HL-60 (cell line): ENCODE measurements around the gene EHHADH.

Source experiments
- DNase-seq, 2 experiments: peaks; one replicate each; pipeline ENCODE4 v3.0.0-alpha.2; 2010 to 2020; ENCODE audit warnings: low read depth in 1 of 2, low spot score in 1 of 2
- H3K27ac ChIP-seq: fragments of 250-450 bp; sonication (Bioruptor Pico); replicated peaks from 2 replicates; pipeline ENCODE4 v1.5.1; 2020; ENCODE audit warnings: mild to moderate bottlenecking, moderate library complexity
- H3K27me3 ChIP-seq: fragments of 250-450 bp; sonication (Bioruptor Pico); 2 replicates; pipeline ENCODE4 v1.5.1; 2021; ENCODE audit warnings: mild to moderate bottlenecking, moderate library complexity; ENCODE audit not compliant: insufficient read depth, poor library complexity, severe bottlenecking
- H3K4me3 ChIP-seq: replicated peaks from 2 replicates; pipeline ENCODE4 v1.5.1; 2011; ENCODE audit warnings: mild to moderate bottlenecking, control low read depth, low read length; ENCODE audit not compliant: insufficient read depth
- GABPA ChIP-seq: IDR thresholded peaks from 2 replicates; pipeline ENCODE4 v1.6.1; 2012; ENCODE audit warnings: low read depth
- POLR2AphosphoS5 ChIP-seq: IDR thresholded peaks from 2 replicates; pipeline ENCODE4 v1.6.1; 2012; ENCODE audit warnings: low read depth
- SPI1 ChIP-seq: IDR thresholded peaks from 2 replicates; pipeline ENCODE4 v1.6.1; 2012; ENCODE audit warnings: low read depth, mild to moderate bottlenecking, borderline replicate concordance
- TF ChIP-seq, protein P1 (sequence below): IDR thresholded peaks from one replicate; pipeline ENCODE4 v1.5.1; 2011; ENCODE audit warnings: low read length, control low read depth, inconsistent platforms; ENCODE audit not compliant: insufficient read depth
- TF ChIP-seq, protein P2 (sequence below): IDR thresholded peaks from 2 replicates; pipeline ENCODE4 v1.6.1; 2012; ENCODE audit warnings: low read depth; ENCODE audit not compliant: insufficient replicate concordance

EHHADH gene

DNA sequence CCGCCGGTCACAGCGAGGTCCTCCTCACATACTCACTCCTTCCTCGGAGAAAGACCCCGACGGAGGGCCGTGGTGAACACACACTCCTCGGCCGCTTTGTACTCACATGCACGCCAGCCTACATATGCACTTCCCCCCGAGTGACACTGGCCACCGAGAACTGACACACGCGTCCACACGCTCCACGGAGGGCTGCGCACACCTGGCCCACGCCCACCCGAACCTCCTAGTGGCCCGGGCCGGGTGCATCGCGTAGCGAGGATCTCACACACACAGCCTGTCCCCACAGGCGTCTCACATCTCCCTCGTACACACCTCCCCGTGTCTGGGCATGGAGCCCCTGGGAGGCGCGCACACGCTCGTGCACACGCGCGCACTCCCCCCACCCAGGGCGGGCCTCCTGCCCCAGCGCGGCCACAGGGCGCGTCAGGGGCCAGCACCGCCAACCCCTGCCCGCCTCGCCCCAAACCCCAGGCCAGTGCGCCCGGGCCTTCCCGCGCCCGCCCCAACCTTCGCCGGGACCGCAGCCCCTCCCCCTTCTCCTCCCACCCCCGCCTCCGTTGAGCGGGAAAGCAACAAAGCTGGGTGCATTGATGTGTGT lies 100.6 kb downstream of the EHHADH start:
- H3K27me3 ChIP-seq: peaks cover 39% of the 10 kb centered on the region
- peak; percentile 4 for DNase-seq
- no peak overlapping the region for H3K27ac ChIP-seq
- H3K4me3 ChIP-seq: peak overlapping the region; percentile 43
- TF ChIP-seq, protein P1, sequence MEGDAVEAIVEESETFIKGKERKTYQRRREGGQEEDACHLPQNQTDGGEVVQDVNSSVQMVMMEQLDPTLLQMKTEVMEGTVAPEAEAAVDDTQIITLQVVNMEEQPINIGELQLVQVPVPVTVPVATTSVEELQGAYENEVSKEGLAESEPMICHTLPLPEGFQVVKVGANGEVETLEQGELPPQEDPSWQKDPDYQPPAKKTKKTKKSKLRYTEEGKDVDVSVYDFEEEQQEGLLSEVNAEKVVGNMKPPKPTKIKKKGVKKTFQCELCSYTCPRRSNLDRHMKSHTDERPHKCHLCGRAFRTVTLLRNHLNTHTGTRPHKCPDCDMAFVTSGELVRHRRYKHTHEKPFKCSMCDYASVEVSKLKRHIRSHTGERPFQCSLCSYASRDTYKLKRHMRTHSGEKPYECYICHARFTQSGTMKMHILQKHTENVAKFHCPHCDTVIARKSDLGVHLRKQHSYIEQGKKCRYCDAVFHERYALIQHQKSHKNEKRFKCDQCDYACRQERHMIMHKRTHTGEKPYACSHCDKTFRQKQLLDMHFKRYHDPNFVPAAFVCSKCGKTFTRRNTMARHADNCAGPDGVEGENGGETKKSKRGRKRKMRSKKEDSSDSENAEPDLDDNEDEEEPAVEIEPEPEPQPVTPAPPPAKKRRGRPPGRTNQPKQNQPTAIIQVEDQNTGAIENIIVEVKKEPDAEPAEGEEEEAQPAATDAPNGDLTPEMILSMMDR: no peak
- TF ChIP-seq SPI1: peak; percentile 13; the same call in 1 of the 2 replicates

DNA sequence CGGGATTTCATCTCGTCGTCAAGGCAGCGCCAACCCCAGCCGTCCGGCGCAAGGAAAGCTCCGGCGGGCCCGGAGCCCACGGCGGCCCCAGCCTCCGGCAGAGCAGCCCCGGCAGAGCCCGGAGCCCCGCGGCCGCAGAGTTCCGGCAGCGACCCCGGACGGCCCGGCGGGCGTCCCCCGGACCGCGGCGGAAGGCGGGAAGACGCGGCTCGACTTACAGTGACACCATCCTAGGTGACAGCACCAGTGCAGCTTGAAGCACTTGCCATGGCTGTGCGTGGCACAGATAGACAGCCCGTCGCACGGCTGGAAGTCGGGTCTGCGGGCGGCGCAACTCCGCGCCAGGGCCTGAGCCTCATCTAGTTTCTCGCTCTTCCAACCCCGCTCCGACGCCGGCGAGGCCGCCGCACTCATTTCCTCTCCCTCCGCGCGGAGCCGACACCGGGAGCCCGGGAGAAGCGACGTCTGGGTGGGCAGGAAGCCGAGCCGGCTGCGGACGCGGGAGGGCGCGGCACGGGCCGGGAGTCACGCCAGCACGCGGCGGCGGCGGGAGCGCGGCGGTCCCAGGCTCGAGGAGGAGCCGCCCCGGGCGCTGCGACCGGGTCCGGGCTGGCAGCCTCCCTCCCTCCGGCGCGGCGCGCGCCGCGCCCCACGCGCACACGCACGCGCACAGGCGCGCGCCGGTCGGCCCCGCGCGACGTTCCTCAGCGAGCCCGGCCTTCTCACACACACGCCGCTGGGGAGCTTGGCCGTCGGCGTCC lies 101.3 kb downstream of the EHHADH start, which contains the start of gene C3orf70:
C3orf70 (minus strand) TSS at position 651 of the 761 bp plus-strand sequence; CDS start at position 414, 237 bp downstream.
- peak; percentile 21 to 32 for DNase-seq

DNA sequence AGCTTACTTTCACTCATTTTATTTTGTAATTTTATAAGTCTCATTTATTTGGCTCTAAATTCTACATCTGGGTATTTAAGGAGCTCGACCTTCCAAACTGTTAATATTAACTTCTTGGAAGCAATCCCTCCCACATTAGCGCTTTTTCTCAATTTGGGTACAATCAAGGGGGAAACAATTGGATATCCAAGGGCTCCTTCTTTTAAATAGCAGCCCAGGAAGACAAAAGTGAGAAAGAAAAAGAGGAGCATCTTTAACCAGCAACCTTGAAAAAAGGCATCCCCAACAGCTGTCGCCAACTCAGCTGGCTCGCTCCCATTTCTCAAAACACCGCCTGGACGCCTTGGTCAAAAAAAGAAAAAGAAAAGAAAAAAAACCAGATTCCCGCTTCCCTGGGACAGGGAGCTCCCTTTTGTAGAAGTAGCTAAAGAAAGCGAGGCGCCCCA lies 101.9 kb downstream of the EHHADH start:
- TF ChIP-seq, protein P1: no peak
- TF ChIP-seq, protein P2, sequence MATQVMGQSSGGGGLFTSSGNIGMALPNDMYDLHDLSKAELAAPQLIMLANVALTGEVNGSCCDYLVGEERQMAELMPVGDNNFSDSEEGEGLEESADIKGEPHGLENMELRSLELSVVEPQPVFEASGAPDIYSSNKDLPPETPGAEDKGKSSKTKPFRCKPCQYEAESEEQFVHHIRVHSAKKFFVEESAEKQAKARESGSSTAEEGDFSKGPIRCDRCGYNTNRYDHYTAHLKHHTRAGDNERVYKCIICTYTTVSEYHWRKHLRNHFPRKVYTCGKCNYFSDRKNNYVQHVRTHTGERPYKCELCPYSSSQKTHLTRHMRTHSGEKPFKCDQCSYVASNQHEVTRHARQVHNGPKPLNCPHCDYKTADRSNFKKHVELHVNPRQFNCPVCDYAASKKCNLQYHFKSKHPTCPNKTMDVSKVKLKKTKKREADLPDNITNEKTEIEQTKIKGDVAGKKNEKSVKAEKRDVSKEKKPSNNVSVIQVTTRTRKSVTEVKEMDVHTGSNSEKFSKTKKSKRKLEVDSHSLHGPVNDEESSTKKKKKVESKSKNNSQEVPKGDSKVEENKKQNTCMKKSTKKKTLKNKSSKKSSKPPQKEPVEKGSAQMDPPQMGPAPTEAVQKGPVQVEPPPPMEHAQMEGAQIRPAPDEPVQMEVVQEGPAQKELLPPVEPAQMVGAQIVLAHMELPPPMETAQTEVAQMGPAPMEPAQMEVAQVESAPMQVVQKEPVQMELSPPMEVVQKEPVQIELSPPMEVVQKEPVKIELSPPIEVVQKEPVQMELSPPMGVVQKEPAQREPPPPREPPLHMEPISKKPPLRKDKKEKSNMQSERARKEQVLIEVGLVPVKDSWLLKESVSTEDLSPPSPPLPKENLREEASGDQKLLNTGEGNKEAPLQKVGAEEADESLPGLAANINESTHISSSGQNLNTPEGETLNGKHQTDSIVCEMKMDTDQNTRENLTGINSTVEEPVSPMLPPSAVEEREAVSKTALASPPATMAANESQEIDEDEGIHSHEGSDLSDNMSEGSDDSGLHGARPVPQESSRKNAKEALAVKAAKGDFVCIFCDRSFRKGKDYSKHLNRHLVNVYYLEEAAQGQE: no peak
- TF ChIP-seq SPI1 (no peak), POLR2AphosphoS5 (no peak), GABPA (no peak)
- peaks cover 43% of the 10 kb centered on the region for H3K27me3 ChIP-seq
- DNase-seq: no peak
- H3K4me3 ChIP-seq: peak overlapping the region; percentile 43
- H3K27ac ChIP-seq: no peak overlapping the region

More for the DNA sequence above, 101.3 kb downstream of the EHHADH start, which contains the start of gene C3orf70:
- Histone ChIP-seq H3K27me3 (peaks cover 39% of the 10 kb centered on the region), H3K27ac (no peak within 1 kb of the TSS), H3K4me3 (peak within 1 kb of the TSS; percentile 43)
- no peak for TF ChIP-seq GABPA
- TF ChIP-seq POLR2AphosphoS5: no peak
- TF ChIP-seq, protein P2: no peak
- TF ChIP-seq, protein P1: no peak
- no peak for TF ChIP-seq SPI1
